Endodermal cell (in vitro differentiated cells): ENCODE measurements around the gene ZFAND2A. TPM values are rescaled to one million over a fixed set of nuclear protein-coding genes. Genes with fewer than 3 reads are reported as not detected.

Source experiments
- DNase-seq: peaks from one replicate; pipeline ENCODE4 v3.0.0-alpha.2; 2017
- H3K27ac ChIP-seq: 2 replicates; pipeline ENCODE4 v1.5.1; 2013; ENCODE audit warnings: mild to moderate bottlenecking, low read depth, low read length, moderate library complexity
- H3K27me3 ChIP-seq: 2 replicates; pipeline ENCODE4 v1.6.1; 2013; ENCODE audit warnings: mild to moderate bottlenecking, low read length, moderate library complexity; ENCODE audit not compliant: insufficient read depth, control insufficient read depth, poor library complexity, severe bottlenecking
- H3K36me3 ChIP-seq: 2 replicates; pipeline ENCODE4 v1.7.0; 2013; ENCODE audit warnings: mild to moderate bottlenecking, low read length, moderate library complexity; ENCODE audit not compliant: control insufficient read depth, insufficient read depth
- H3K4me1 ChIP-seq: one replicate; pipeline ENCODE4 v1.7.0; 2013; ENCODE audit warnings: low read length; ENCODE audit not compliant: control insufficient read depth, insufficient read depth
- H3K4me3 ChIP-seq: 2 replicates; pipeline ENCODE4 v1.5.1; 2013; ENCODE audit warnings: mild to moderate bottlenecking, low read length, moderate library complexity
- H3K9ac ChIP-seq: 2 replicates; pipeline ENCODE4 v1.6.1; 2013; ENCODE audit warnings: mild to moderate bottlenecking, low read length, moderate library complexity; ENCODE audit not compliant: poor library complexity, severe bottlenecking; ENCODE audit errors: extremely low read depth
- H3K9me3 ChIP-seq: 2 replicates; pipeline ENCODE4 v1.6.1; 2013; ENCODE audit warnings: mild to moderate bottlenecking, low read length, moderate library complexity; ENCODE audit not compliant: control insufficient read depth
- H3K27ac Mint-ChIP-seq: 2 replicates; pipeline ENCODE4 v1.8.0; 2020; ENCODE audit warnings: mixed read lengths
- H3K27me3 Mint-ChIP-seq: 2 replicates; pipeline ENCODE4 v1.8.0; 2021; ENCODE audit warnings: mild to moderate bottlenecking, mixed read lengths; ENCODE audit not compliant: insufficient read depth
- H3K36me3 Mint-ChIP-seq: 2 replicates; pipeline ENCODE4 v1.8.0; 2020; ENCODE audit warnings: low read depth, mixed read lengths
- H3K4me1 Mint-ChIP-seq: 2 replicates; pipeline ENCODE4 v1.8.0; 2020; ENCODE audit warnings: mixed read lengths
- H3K4me3 Mint-ChIP-seq: 2 replicates; pipeline ENCODE4 v1.8.0; 2020; ENCODE audit warnings: mild to moderate bottlenecking, moderate library complexity, mixed read lengths
- H3K9me3 Mint-ChIP-seq: 2 replicates; pipeline ENCODE4 v1.8.0; 2020; ENCODE audit warnings: mild to moderate bottlenecking, mixed read lengths
- CTCF ChIP-seq: fragments of 200-600 bp; sonication (generic); conservative IDR thresholded peaks from 2 replicates; pipeline ENCODE4 v1.5.0; 2021; ENCODE audit warnings: antibody characterized with exemption, mild to moderate bottlenecking
- WGBS, 2 experiments: methylation state at CpG; one replicate each; pipeline versions ENCODE4 v1.1.5 to v1.1.7; 2013; ENCODE audit warnings: missing lambda C conversion rate in 2 of 2, mixed read lengths in 1 of 2; ENCODE audit not compliant: insufficient coverage in 1 of 2, insufficient read length in 1 of 2; 5-methylcytosine and 5-hydroxymethylcytosine counted together
- total RNA-seq, 2 donors: library from RNA; stranded (reverse); fragmentation: NEBNext Ultra II Directional in 1 of 2; extraction: Animal tissue kit (Norgen Biotek cat#: 25700) in 1 of 2; gene quantifications; 2 replicates in 1 of 2; 3 replicates in 1 of 2; pipeline ENCODE4 v1.2.1, GENCODE V29; 2021

ZFAND2A gene
- total RNA-seq, 2 donors from 2014 or later, result 14.9 to 17.1 TPM

DNA sequence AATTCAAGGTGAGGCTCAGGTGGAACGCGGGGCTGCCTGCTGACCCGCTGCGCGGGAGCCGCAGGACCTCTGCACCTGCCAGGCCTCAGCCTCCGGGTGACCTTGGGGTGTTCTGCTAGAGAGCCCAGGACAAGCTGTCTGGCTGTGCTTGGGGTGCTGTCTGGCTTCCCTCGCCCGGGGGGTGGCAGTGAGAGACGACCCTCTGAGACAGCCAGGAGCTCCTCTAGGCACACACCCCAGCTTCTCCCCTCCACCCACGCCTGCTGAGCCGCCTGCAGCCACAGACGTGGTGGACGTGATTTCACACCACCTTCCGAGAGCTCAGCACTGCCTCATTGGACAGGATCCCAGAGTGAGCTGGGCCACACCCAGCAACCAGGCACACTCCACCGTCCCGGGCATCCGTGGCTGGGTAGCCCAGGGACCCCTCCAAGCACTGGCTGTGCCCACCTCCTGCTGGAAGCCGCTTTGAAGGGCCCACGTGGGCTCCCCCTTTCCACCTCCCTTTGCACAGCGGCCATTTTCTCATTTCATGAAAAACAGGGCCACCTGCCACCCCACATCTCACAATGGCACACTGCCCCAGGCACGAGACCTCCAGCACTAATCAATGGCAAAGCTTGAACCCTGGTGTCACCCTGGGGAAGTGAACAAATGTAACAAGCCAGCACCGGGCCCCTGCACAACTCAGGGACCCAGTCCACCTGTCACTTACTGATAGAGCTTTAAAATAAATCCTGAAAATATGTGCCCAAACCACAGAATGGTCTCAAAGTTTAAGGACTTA lies 35.0 kb downstream of the ZFAND2A start:
- Histone ChIP-seq H3K27me3 (no peaks in the 10 kb centered on the region), H3K4me3 (no peak overlapping the region), H3K4me1 (peaks cover 4% of the 10 kb centered on the region), H3K36me3 (peaks cover 30% of the 10 kb centered on the region), H3K27ac (peak overlapping the region; percentile 32), H3K9me3 (no peaks in the 10 kb centered on the region), H3K9ac (no peak overlapping the region)
- Mint-ChIP-seq H3K36me3 (peaks cover 25% of the 10 kb centered on the region), H3K27ac (no peak overlapping the region), H3K9me3 (no peaks in the 10 kb centered on the region), H3K4me1 (peaks cover 2% of the 10 kb centered on the region), H3K4me3 (no peak overlapping the region), H3K27me3 (no peaks in the 10 kb centered on the region)
- 93 to 97% methylated on average over 10 to 23 of the region's 23 CpGs for WGBS, 2 experiments
- DNase-seq, result peak; percentile 32
- TF ChIP-seq CTCF, result no peak

DNA sequence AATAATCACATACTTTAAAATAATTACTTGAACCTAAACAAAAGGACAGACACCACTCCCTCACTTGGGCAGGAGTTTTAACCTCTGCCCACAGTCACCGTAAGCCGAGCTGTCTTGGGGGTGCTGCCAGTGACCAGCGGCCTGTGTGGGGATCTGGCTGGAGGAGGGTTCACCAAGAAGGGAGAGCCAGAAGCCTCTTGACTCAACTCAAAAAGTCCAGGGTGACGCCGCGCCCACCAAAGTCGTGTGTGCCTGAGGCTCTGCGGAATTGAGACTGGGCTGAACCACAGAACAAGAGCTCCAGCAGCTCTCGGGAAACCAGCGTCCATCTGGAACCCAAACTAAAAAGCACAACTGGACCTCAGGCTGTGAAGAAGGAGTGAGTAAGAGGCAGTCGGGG lies 35.8 kb downstream of the ZFAND2A start:
- Histone ChIP-seq H3K27me3 (no peaks in the 10 kb centered on the region), H3K4me1 (peaks cover 4% of the 10 kb centered on the region), H3K9me3 (no peaks in the 10 kb centered on the region), H3K36me3 (peaks cover 27% of the 10 kb centered on the region), H3K4me3 (no peak overlapping the region), H3K27ac (peak overlapping the region; percentile 76), H3K9ac (peak overlapping the region; percentile 11)
- H3K4me3 Mint-ChIP-seq, result no peak overlapping the region
- peak overlapping the region; percentile 70 for H3K27ac Mint-ChIP-seq
- peaks cover 20% of the 10 kb centered on the region for H3K36me3 Mint-ChIP-seq
- peak; percentile 48 for DNase-seq
- peaks cover 2% of the 10 kb centered on the region for H3K4me1 Mint-ChIP-seq
- no peak for TF ChIP-seq CTCF
- 92 to 95% methylated on average over 7 to 11 of the region's 11 CpGs for WGBS, 2 experiments
- no peaks in the 10 kb centered on the region for H3K9me3 Mint-ChIP-seq
- no peaks in the 10 kb centered on the region for H3K27me3 Mint-ChIP-seq

DNA sequence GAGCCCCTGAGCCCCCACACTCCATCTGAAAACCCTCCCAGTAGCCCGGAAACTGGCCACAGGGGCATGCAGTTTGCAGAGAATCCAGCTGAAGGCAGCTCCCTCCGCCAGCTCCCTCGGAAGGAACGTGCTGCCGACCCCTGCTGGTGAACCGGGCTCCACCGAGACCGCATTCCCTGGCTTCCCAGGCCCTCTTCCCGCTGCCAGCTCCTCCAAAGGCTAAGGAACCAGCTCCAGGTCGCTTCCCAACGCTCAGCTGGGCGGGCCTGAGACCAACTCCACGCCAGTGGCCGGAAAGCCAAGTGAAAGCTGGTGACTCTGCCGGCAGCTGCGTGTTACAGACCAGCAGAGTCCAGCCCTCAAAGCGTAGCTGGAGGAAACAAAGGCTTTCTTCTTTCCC lies 36.3 kb downstream of the ZFAND2A start:
- Histone ChIP-seq H3K27ac (peak overlapping the region; percentile 76), H3K4me3 (no peak overlapping the region), H3K27me3 (no peaks in the 10 kb centered on the region), H3K9me3 (no peaks in the 10 kb centered on the region), H3K9ac (peak overlapping the region; percentile 11), H3K4me1 (peaks cover 4% of the 10 kb centered on the region), H3K36me3 (peaks cover 31% of the 10 kb centered on the region)
- DNase-seq, result peak; percentile 95
- Mint-ChIP-seq H3K27ac (peak overlapping the region; percentile 21), H3K36me3 (peaks cover 22% of the 10 kb centered on the region), H3K4me1 (peaks cover 2% of the 10 kb centered on the region), H3K27me3 (no peaks in the 10 kb centered on the region), H3K9me3 (no peaks in the 10 kb centered on the region), H3K4me3 (no peak overlapping the region)
- WGBS, 2 experiments, result 26 to 38% methylated on average over 14 to 17 of the region's 17 CpGs
- TF ChIP-seq CTCF, result peak; percentile 85
